Endothelial cell (in vitro differentiated cells): ENCODE data around the gene TMEM181. TPM values are rescaled to one million over a fixed set of nuclear protein-coding genes. Genes with fewer than 3 reads are reported as not detected.

Source experiments
- DNase-seq: peaks from one replicate; pipeline ENCODE4 v3.0.0; 2021; ENCODE audit warnings: low spot score
- H3K27ac Mint-ChIP-seq: one replicate; pipeline ENCODE4 v1.8.0; 2021; ENCODE audit warnings: mixed read lengths, inconsistent platforms; ENCODE audit not compliant: unreplicated experiment
- H3K27me3 Mint-ChIP-seq: one replicate; pipeline ENCODE4 v1.8.0; 2021; ENCODE audit warnings: mild to moderate bottlenecking, moderate library complexity, mixed read lengths, inconsistent platforms; ENCODE audit not compliant: unreplicated experiment
- H3K36me3 Mint-ChIP-seq: one replicate; pipeline ENCODE4 v1.8.0; 2021; ENCODE audit warnings: mild to moderate bottlenecking, low read depth, mixed read lengths, inconsistent platforms; ENCODE audit not compliant: unreplicated experiment
- H3K4me1 Mint-ChIP-seq: one replicate; pipeline ENCODE4 v1.8.0; 2021; ENCODE audit warnings: mild to moderate bottlenecking, mixed read lengths, inconsistent platforms; ENCODE audit not compliant: unreplicated experiment
- H3K4me3 Mint-ChIP-seq: one replicate; pipeline ENCODE4 v1.8.0; 2021; ENCODE audit warnings: mild to moderate bottlenecking, mixed read lengths, inconsistent platforms; ENCODE audit not compliant: unreplicated experiment
- H3K9me3 Mint-ChIP-seq: one replicate; pipeline ENCODE4 v1.8.0; 2021; ENCODE audit warnings: mixed read lengths, inconsistent platforms; ENCODE audit not compliant: unreplicated experiment
- CTCF ChIP-seq: fragments of 200-600 bp; sonication (generic); IDR thresholded peaks from one replicate; pipeline ENCODE4 v1.5.0; 2021; ENCODE audit warnings: antibody characterized with exemption; ENCODE audit not compliant: unreplicated experiment
- total RNA-seq: library from RNA; stranded (reverse); fragmentation: NEBNext Ultra II Directional; extraction: Animal tissue kit (Norgen Biotek cat#: 25700); gene quantifications from one replicate; pipeline ENCODE4 v1.2.1, GENCODE V29; 2021; ENCODE audit not compliant: unreplicated experiment

TMEM181 gene
- total RNA-seq, 1 donor from 2014 or later: 29.5 TPM

- H3K4me1 Mint-ChIP-seq: peaks cover 13% of the 10 kb centered on the region
- peaks cover 13% of the 10 kb centered on the region for H3K36me3 Mint-ChIP-seq
- peak; percentile 48 for DNase-seq
- no peaks in the 10 kb centered on the region for H3K9me3 Mint-ChIP-seq
- TF ChIP-seq CTCF: no peak
- no peak overlapping the region for H3K4me3 Mint-ChIP-seq
- H3K27me3 Mint-ChIP-seq: peaks cover 3% of the 10 kb centered on the region
- H3K27ac Mint-ChIP-seq: peak overlapping the region; percentile 1
Measured at GRCh38 chr6:158516098-158516497, 43.8 kb upstream of the TMEM181 start.

GRCh38 chr6:158517038-158517437 is 42.9 kb upstream of the TMEM181 start:
- TF ChIP-seq CTCF: no peak
- Mint-ChIP-seq H3K4me3 (no peak overlapping the region), H3K9me3 (no peaks in the 10 kb centered on the region), H3K27ac (no peak overlapping the region), H3K27me3 (peaks cover 3% of the 10 kb centered on the region), H3K4me1 (peaks cover 13% of the 10 kb centered on the region), H3K36me3 (peaks cover 13% of the 10 kb centered on the region)
- no peak for DNase-seq

- no peak overlapping the region for H3K27ac Mint-ChIP-seq
- H3K27me3 Mint-ChIP-seq: peaks cover 3% of the 10 kb centered on the region
- peaks cover 13% of the 10 kb centered on the region for H3K36me3 Mint-ChIP-seq
- DNase-seq: no peak
- no peaks in the 10 kb centered on the region for H3K9me3 Mint-ChIP-seq
- TF ChIP-seq CTCF: no peak
- peaks cover 13% of the 10 kb centered on the region for H3K4me1 Mint-ChIP-seq
- no peak overlapping the region for H3K4me3 Mint-ChIP-seq
Measured at GRCh38 chr6:158517581-158517980, 42.3 kb upstream of the TMEM181 start.

- Mint-ChIP-seq H3K36me3 (peaks cover 15% of the 10 kb centered on the region), H3K27ac (no peak overlapping the region), H3K4me3 (peak overlapping the region; percentile 39)
Measured at GRCh38 chr6:158518191-158519127, 41.4 kb upstream of the TMEM181 start.

More at GRCh38 chr6:158518191-158519127, 41.4 kb upstream of the TMEM181 start:
- peak; percentile 50 for DNase-seq
- no peaks in the 10 kb centered on the region for H3K9me3 Mint-ChIP-seq
- peak; percentile 39 for TF ChIP-seq CTCF
- peaks cover 13% of the 10 kb centered on the region for H3K4me1 Mint-ChIP-seq
- H3K27me3 Mint-ChIP-seq: peaks cover 5% of the 10 kb centered on the region
